HTERT RPE-1 (cell line): ENCODE data around the gene RNF215.

Source experiments
- in situ Hi-C: fragments of 300-500 bp; cut with MboI; formaldehyde crosslinking; loops from 4 replicates; pipeline ENCODE4 v1.14.3; 2020; ENCODE audit warnings: low sequenced_read_pairs

RNF215 gene

GRCh38 chr22:30397656-30398635 is 10.7 kb upstream of the RNF215 start:
- in situ Hi-C loops = no loop called here

GRCh38 chr22:30396871-30397655 is 9.9 kb upstream of the RNF215 start, which contains the start of gene SEC14L2:
Gene SEC14L2, plus strand, starts transcription at chr22:30397018. Its CDS starts 99 bp downstream, at chr22:30397117.
- in situ Hi-C loops = no loop called here

GRCh38 chr22:30393885-30394284 is 6.7 kb upstream of the RNF215 start:
- in situ Hi-C loops = no loop called here

GRCh38 chr22:30393322-30393680 is 6.1 kb upstream of the RNF215 start:
- in situ Hi-C loops = no loop called here

GRCh38 chr22:30392661-30393321 is 5.6 kb upstream of the RNF215 start:
- in situ Hi-C loops = no loop called here

GRCh38 chr22:30390974-30391691 is 3.9 kb upstream of the RNF215 start:
- in situ Hi-C loops = no loop called here

- in situ Hi-C loops = no loop called here
Observed at GRCh38 chr22:30386608-30386959, 627 bp downstream of the RNF215 start.

- in situ Hi-C loops = no loop called here
Observed at GRCh38 chr22:30385942-30386341, 1.3 kb downstream of the RNF215 start.

GRCh38 chr22:30383061-30383460 is 4.2 kb downstream of the RNF215 start:
- in situ Hi-C loops = no loop called here

- in situ Hi-C loops = no loop called here
Observed at GRCh38 chr22:30382340-30382739, 4.9 kb downstream of the RNF215 start.

GRCh38 chr22:30381264-30381663 is 5.9 kb downstream of the RNF215 start:
- in situ Hi-C loops = no loop called here

- in situ Hi-C loops = no loop called here
Observed at GRCh38 chr22:30380011-30380410, 7.2 kb downstream of the RNF215 start.

GRCh38 chr22:30375312-30375849 is 11.8 kb downstream of the RNF215 start:
- in situ Hi-C loops = no loop called here

GRCh38 chr22:30373331-30374325 is 13.6 kb downstream of the RNF215 start:
- in situ Hi-C loops = no loop called here

GRCh38 chr22:30372915-30373314 is 14.3 kb downstream of the RNF215 start:
- in situ Hi-C loops = no loop called here

GRCh38 chr22:30371981-30372380 is 15.2 kb downstream of the RNF215 start:
- in situ Hi-C loops = no loop called here

GRCh38 chr22:30371321-30371720 is 15.9 kb downstream of the RNF215 start:
- in situ Hi-C loops = no loop called here

GRCh38 chr22:30370641-30371230 is 16.5 kb downstream of the RNF215 start:
- in situ Hi-C loops = no loop called here

GRCh38 chr22:30368420-30368819 is 18.8 kb downstream of the RNF215 start:
- in situ Hi-C loops = no loop called here
